Measurements from ENCODE around the gene COMMD3. TPM values are rescaled to one million over a fixed set of nuclear protein-coding genes. Genes with fewer than 3 reads are reported as not detected.

The COMMD3 gene
- total and polyA plus RNA-seq, 2 donors (not counting 3 experiments of a cell fraction or from before 2014, with no cell fraction given), result 22.5 to 48.9 TPM

DNA sequence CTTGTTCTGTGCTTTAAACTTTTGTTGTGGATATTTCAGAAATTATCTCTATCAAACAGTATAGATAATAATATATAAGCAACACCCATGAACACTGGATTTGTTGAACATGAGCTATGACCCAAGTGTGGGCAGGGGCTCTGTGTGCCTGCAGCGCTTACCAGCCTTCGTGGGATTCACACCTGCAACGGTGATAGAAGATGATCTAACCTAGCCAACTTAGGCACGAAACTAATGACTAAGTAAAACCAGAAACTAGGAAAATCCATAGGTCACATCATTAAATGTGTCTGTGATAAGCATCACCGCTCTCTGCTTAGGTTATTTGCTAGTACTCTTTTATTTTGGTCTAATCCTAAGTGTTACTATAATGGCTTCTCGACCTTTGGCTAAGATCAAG lies 47.1 kb downstream of the COMMD3 start:
- CTCF ChIA-PET, result no interaction called here
- POLR2A ChIA-PET, result no interaction called here
- H3K9me1 ChIP-seq (replicated peaks; ENCODE audit: control insufficient read depth, extremely low read depth, insufficient read depth, low read length), result no peaks in the 10 kb centered on the region
- H2AFZ ChIP-seq (ENCODE audit: low read depth, low read length), result no peak overlapping the region
- H3K27ac ChIP-seq (ENCODE audit: insufficient read depth, low read depth, low read length), result no peak overlapping the region
- peaks cover 2% of the 10 kb centered on the region for H3K4me1 ChIP-seq (ENCODE audit: control insufficient read depth, extremely low read depth, insufficient read depth, low read length)
- no peak overlapping the region for H3K4me3 ChIP-seq (replicated peaks in 1 of 3; ENCODE audit: insufficient read depth in 1 of 3, low read depth in 1 of 3, low read length in 3 of 3)
- no peak for FAIRE-seq
- no peaks in the 10 kb centered on the region for H3K36me3 ChIP-seq (ENCODE audit: control insufficient read depth in 2 of 2, extremely low read depth in 1 of 2, insufficient read depth in 2 of 2, low read length in 2 of 2)
- no peak overlapping the region for H3K4me2 ChIP-seq (ENCODE audit: insufficient read depth, low read length)
- intact Hi-C loops (cut with micrococcal nuclease), result no loop called here
- dilution Hi-C loops (cut with MboI; ENCODE audit: extremely low pct_ligation_motif_present, low sequenced_read_pairs), result no loop called here
- DNase-seq (ENCODE audit: low read depth, low spot score), result no peak
- H3K79me2 ChIP-seq (ENCODE audit: control insufficient read depth, insufficient read depth, low read length), result no peaks in the 10 kb centered on the region
- TF ChIP-seq CTCF (IDR thresholded peaks at IDR 0.05; ENCODE audit: extremely low read depth in 1 of 2, insufficient read depth in 1 of 2, low read depth in 1 of 2, low read length in 2 of 2) (no peak), EZH2 (IDR thresholded peaks at IDR 0.05; ENCODE audit: borderline replicate concordance, low read depth, low read length, severe bottlenecking) (no peak), FOS (IDR thresholded peaks at IDR 0.05; ENCODE audit: borderline replicate concordance, insufficient read depth, low read length) (no peak), POLR2A (IDR thresholded peaks at IDR 0.05; ENCODE audit: low read depth, low read length) (no peak)
- TF ChIP-seq, protein P1, sequence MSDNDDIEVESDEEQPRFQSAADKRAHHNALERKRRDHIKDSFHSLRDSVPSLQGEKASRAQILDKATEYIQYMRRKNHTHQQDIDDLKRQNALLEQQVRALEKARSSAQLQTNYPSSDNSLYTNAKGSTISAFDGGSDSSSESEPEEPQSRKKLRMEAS (IDR thresholded peaks at IDR 0.05; ENCODE audit: insufficient read depth, insufficient read length), result no peak
- H3K27me3 ChIP-seq (ENCODE audit: control insufficient read depth in 2 of 2, insufficient read depth in 2 of 2, low read length in 2 of 2), result no peaks in the 10 kb centered on the region
- no peaks in the 10 kb centered on the region for H4K20me1 ChIP-seq (replicated peaks; ENCODE audit: control insufficient read depth, extremely low read depth, insufficient read depth, low read length)
- no peaks in the 10 kb centered on the region for H3K9me3 ChIP-seq (replicated peaks; ENCODE audit: control insufficient read depth, insufficient read depth, low read length)
- no peak overlapping the region for H3K9ac ChIP-seq (replicated peaks; ENCODE audit: extremely low read depth, insufficient read depth, low read length)
- BruUV-seq (replicated peaks), result no TSS peak

Measured in endothelial cell of umbilical vein (primary cell).